CD14-positive monocyte (primary cell): ENCODE measurements around the gene CDH6. TPM values are rescaled to one million over a fixed set of nuclear protein-coding genes. Genes with fewer than 3 reads are reported as not detected.

Source experiments
- DNase-seq, 3 donors: peaks; one replicate each; pipeline ENCODE4 v3.0.0-alpha.2; 2011 to 2022
- H2AFZ ChIP-seq: 2 replicates; pipeline ENCODE4 v1.6.0; 2012; ENCODE audit warnings: mild to moderate bottlenecking, low read depth, low read length, inconsistent platforms; ENCODE audit not compliant: insufficient read depth, poor library complexity, severe bottlenecking
- H3K27ac ChIP-seq, 2 donors: 1 replicate in 1 of 2; 2 replicates in 1 of 2; pipeline ENCODE4 v1.5.1; 2012 to 2013; ENCODE audit warnings: low read length in 2 of 2, control low read depth in 1 of 2, inconsistent platforms in 1 of 2, low read depth in 1 of 2, mild to moderate bottlenecking in 1 of 2
- H3K27me3 ChIP-seq, 2 donors: one replicate each; pipeline versions ENCODE4 v1.6.0 to v1.6.1; 2011 to 2013; ENCODE audit warnings: low read length in 2 of 2; ENCODE audit not compliant: control insufficient read depth in 2 of 2, insufficient read depth in 2 of 2
- H3K36me3 ChIP-seq, 2 donors: replicated peaks in 1 of 2; 1 replicate in 1 of 2; 2 replicates in 1 of 2; pipeline versions ENCODE4 v1.5.1 to v1.6.1; 2012 to 2013; ENCODE audit warnings: low read length in 2 of 2, control low read depth in 1 of 2, inconsistent platforms in 1 of 2, mild to moderate bottlenecking in 1 of 2; ENCODE audit not compliant: insufficient read depth in 2 of 2, control insufficient read depth in 1 of 2
- H3K4me1 ChIP-seq, 2 donors: 1 replicate in 1 of 2; 2 replicates in 1 of 2; pipeline versions ENCODE4 v1.5.1 to v1.6.1; 2012 to 2013; ENCODE audit warnings: low read length in 2 of 2, control low read depth in 1 of 2, inconsistent platforms in 1 of 2, mild to moderate bottlenecking in 1 of 2, moderate library complexity in 1 of 2; ENCODE audit not compliant: insufficient read depth in 2 of 2, control insufficient read depth in 1 of 2
- H3K4me2 ChIP-seq: replicated peaks from 2 replicates; pipeline ENCODE3; 2012; ENCODE audit warnings: low read length, moderate library complexity, mild to moderate bottlenecking; ENCODE audit not compliant: poor library complexity, severe bottlenecking; ENCODE audit errors: extremely low read depth
- H3K4me3 ChIP-seq, 3 experiments: fragments of 200-600 bp in 1 of 3; sonication (generic) in 1 of 3; replicated peaks in 1 of 3; 1 replicate in 2 of 3; 2 replicates in 1 of 3; pipeline ENCODE4 v1.5.1; 2011 to 2013; ENCODE audit warnings: low read length in 3 of 3, mild to moderate bottlenecking in 3 of 3, control low read depth in 2 of 3, low read depth in 2 of 3, inconsistent platforms in 1 of 3, moderate library complexity in 1 of 3
- H3K79me2 ChIP-seq: 2 replicates; pipeline ENCODE4 v1.6.0; 2012; ENCODE audit warnings: mild to moderate bottlenecking, control low read depth, inconsistent platforms, low read length, moderate library complexity; ENCODE audit not compliant: insufficient read depth
- H3K9ac ChIP-seq: 2 replicates; pipeline ENCODE4 v1.6.0; 2017; ENCODE audit warnings: low read length, mild to moderate bottlenecking; ENCODE audit not compliant: insufficient read depth, poor library complexity, severe bottlenecking
- H3K9me3 ChIP-seq, 2 donors: replicated peaks in 1 of 2; 1 replicate in 1 of 2; 2 replicates in 1 of 2; pipeline versions ENCODE4 v1.5.1 to v1.6.1; 2012 to 2013; ENCODE audit warnings: low read length in 2 of 2, control low read depth in 1 of 2; ENCODE audit not compliant: control insufficient read depth in 1 of 2, insufficient read depth in 1 of 2
- H4K20me1 ChIP-seq: 2 replicates; pipeline ENCODE4 v1.6.0; 2012; ENCODE audit warnings: mild to moderate bottlenecking, low read length, control low read depth, moderate library complexity; ENCODE audit not compliant: insufficient read depth
- H3K27ac Mint-ChIP-seq, 7 donors: one replicate each; pipeline ENCODE4 v1.8.0; 2020; ENCODE audit warnings: mild to moderate bottlenecking in 7 of 7, mixed read lengths in 7 of 7, moderate library complexity in 6 of 7, inconsistent platforms in 2 of 7
- H3K27me3 Mint-ChIP-seq, 3 donors: one replicate each; pipeline ENCODE4 v1.8.0; 2021 to 2022; ENCODE audit warnings: low read depth in 3 of 3, mild to moderate bottlenecking in 3 of 3, mixed read lengths in 3 of 3, moderate library complexity in 3 of 3, inconsistent platforms in 1 of 3
- H3K36me3 Mint-ChIP-seq, 2 donors: one replicate each; pipeline ENCODE4 v1.8.0; 2020; ENCODE audit warnings: mixed read lengths in 2 of 2, inconsistent platforms in 1 of 2, mild to moderate bottlenecking in 1 of 2
- H3K4me1 Mint-ChIP-seq: one replicate; pipeline ENCODE4 v1.8.0; 2020; ENCODE audit warnings: mild to moderate bottlenecking, mixed read lengths
- H3K4me3 Mint-ChIP-seq, 2 donors: one replicate each; pipeline ENCODE4 v1.8.0; 2020; ENCODE audit warnings: mild to moderate bottlenecking in 2 of 2, mixed read lengths in 2 of 2, moderate library complexity in 1 of 2
- H3K9me3 Mint-ChIP-seq, 7 donors: one replicate each; pipeline ENCODE4 v1.8.0; 2020 to 2022; ENCODE audit warnings: mixed read lengths in 7 of 7, mild to moderate bottlenecking in 6 of 7, moderate library complexity in 6 of 7, inconsistent platforms in 2 of 7
- WGBS: methylation state at CpG from one replicate; pipeline ENCODE4 v1.1.5; 2013; ENCODE audit warnings: missing lambda C conversion rate; ENCODE audit not compliant: insufficient coverage; 5-methylcytosine and 5-hydroxymethylcytosine counted together
- intact Hi-C, 2 donors: fragments of 100-400 bp; cut with micrococcal nuclease; formaldehyde crosslinking; loops; one replicate each; pipeline versions ENCODE4 v1.15.0 to v1.15.1; 2023
- polyA plus RNA-seq, 3 donors: library from polyadenylated mRNA; depleted of rRNA in 1 of 3; unstranded in 2 of 3; stranded (reverse) in 1 of 3; fragments of 300-500 nt in 2 of 3; fragments of >200 nt in 1 of 3; fragmentation: Illumina TruSeq in 2 of 3; gene quantifications; 1 replicate in 2 of 3; 2 replicates in 1 of 3; pipeline ENCODE4 v1.2.3, GENCODE V29; 2012 to 2021
- TF ChIP-seq, protein P1 (sequence below): fragments of 200-600 bp; IDR thresholded peaks from one replicate; pipeline ENCODE4 v1.8.0; 2022; ENCODE audit warnings: antibody characterized with exemption, mild to moderate bottlenecking

The CDH6 gene
- polyA plus RNA-seq, 3 donors, result not detected

DNA sequence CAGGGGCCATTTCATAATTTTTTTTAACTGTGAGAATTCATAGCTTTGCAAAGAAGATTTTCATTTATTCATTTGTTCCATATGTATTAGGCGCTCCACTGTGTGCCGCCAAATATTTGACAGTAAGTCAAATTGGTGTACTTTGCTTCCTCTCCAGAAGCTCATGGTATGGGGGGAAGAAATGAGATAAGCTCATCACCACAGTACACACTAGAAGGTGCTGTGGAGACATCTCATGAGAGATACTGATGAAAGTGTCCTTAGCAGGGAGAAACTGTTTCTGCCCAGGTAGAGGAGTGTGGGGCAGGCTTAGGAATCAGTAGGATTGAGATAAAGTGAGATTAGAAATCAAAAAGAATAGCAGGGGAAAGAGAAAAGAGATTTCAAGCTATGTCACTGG, 136.2 kb downstream of the CDH6 start:
- Mint-ChIP-seq H3K4me1 (no peaks in the 10 kb centered on the region), H3K4me3 (no peak overlapping the region), H3K27ac (no peak overlapping the region), H3K9me3 (peaks cover 0 to 3% (median 0%) of the 10 kb centered on the region in 7 donors), H3K36me3 (no peaks in the 10 kb centered on the region), H3K27me3 (peaks cover 0 to 3% (median 0%) of the 10 kb centered on the region in 3 donors)
- Histone ChIP-seq H3K4me1 (no peaks in the 10 kb centered on the region), H3K9ac (no peak overlapping the region), H3K36me3 (no peaks in the 10 kb centered on the region), H2AFZ (no peak overlapping the region), H3K4me3 (no peak overlapping the region), H4K20me1 (no peaks in the 10 kb centered on the region), H3K4me2 (no peak overlapping the region), H3K79me2 (no peaks in the 10 kb centered on the region), H3K27me3 (no peaks in the 10 kb centered on the region), H3K27ac (no peak overlapping the region), H3K9me3 (no peaks in the 10 kb centered on the region)
- no peak for DNase-seq
- no CpG with 5 or more reads among the region's 2 CpGs for WGBS
- TF ChIP-seq, protein P1, sequence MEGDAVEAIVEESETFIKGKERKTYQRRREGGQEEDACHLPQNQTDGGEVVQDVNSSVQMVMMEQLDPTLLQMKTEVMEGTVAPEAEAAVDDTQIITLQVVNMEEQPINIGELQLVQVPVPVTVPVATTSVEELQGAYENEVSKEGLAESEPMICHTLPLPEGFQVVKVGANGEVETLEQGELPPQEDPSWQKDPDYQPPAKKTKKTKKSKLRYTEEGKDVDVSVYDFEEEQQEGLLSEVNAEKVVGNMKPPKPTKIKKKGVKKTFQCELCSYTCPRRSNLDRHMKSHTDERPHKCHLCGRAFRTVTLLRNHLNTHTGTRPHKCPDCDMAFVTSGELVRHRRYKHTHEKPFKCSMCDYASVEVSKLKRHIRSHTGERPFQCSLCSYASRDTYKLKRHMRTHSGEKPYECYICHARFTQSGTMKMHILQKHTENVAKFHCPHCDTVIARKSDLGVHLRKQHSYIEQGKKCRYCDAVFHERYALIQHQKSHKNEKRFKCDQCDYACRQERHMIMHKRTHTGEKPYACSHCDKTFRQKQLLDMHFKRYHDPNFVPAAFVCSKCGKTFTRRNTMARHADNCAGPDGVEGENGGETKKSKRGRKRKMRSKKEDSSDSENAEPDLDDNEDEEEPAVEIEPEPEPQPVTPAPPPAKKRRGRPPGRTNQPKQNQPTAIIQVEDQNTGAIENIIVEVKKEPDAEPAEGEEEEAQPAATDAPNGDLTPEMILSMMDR, result no peak
- intact Hi-C loops, result no loop called here

DNA sequence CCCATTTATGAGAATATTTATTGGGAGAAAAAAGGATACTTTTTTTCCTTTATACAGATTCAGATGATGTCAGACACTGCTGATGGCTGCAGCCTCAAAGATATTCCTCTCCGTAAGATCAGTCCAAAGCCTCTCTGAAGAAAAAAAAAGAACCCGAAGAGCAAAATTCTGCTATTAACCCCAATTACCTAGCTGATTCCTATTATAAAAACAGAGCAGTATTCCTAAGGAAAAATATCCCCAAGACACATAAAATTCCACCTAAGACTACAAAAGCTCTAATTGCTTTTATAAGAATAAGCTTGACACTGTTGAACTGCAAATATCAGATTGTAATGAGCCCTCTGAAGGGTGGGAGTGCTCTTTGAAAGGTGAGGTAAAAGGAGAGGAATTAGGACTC, 138.7 kb downstream of the CDH6 start:
- Mint-ChIP-seq H3K36me3 (no peaks in the 10 kb centered on the region), H3K27ac (no peak overlapping the region)
- no peak overlapping the region for H2AFZ ChIP-seq

More for the DNA sequence above, 138.7 kb downstream of the CDH6 start:
- H3K27me3 ChIP-seq, result no peaks in the 10 kb centered on the region
- H3K27me3 Mint-ChIP-seq, result peaks cover 0 to 3% (median 0%) of the 10 kb centered on the region in 3 donors
- TF ChIP-seq, protein P1, result no peak
- H3K4me3 Mint-ChIP-seq, result no peak overlapping the region
- no peaks in the 10 kb centered on the region for H3K4me1 ChIP-seq
- no peaks in the 10 kb centered on the region for H3K79me2 ChIP-seq
- H3K9me3 ChIP-seq, result no peaks in the 10 kb centered on the region
- no peak overlapping the region for H3K9ac ChIP-seq
- 88% methylated on average over 1 of the region's 2 CpGs for WGBS
- intact Hi-C loops, result no loop called here
- no peaks in the 10 kb centered on the region for H4K20me1 ChIP-seq
- no peak overlapping the region for H3K4me3 ChIP-seq
- H3K36me3 ChIP-seq, result no peaks in the 10 kb centered on the region
- peaks cover 0 to 3% (median 0%) of the 10 kb centered on the region in 7 donors for H3K9me3 Mint-ChIP-seq
- H3K4me2 ChIP-seq, result no peak overlapping the region
- no peaks in the 10 kb centered on the region for H3K4me1 Mint-ChIP-seq
- no peak for DNase-seq
- no peak overlapping the region for H3K27ac ChIP-seq
